ENCODE results near the gene GORAB.

The GORAB gene

GRCh38 chr1:170538687-170539086, 6.7 kb downstream of the GORAB start:
- DNase-seq (ENCODE audit: low read depth), result no peak

- no peak for DNase-seq (ENCODE audit: low read depth)
These were observed 7.2 kb downstream of the GORAB start for GRCh38 chr1:170539154-170539553.

DNA sequence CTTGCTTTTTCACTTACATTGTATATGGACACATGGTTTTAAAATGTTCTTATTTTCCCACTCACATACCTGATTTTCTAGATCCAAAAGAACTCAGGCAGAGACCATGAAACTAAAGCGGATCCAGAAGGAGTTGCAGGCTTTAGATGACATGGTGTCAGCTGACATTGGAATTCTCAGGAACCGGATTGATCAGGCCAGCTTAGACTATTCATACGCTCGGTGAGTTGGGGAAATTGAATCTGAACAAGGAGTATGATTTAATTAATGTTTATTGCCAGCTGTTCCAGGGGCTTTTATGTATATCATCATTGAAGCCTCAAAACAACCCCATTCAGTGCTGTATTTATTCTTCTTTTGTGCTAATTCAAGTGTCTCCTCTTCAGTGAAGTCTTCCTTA, 12.7 kb downstream of the GORAB start:
- no peak for DNase-seq (ENCODE audit: low read depth)

GRCh38 chr1:170545476-170545875, 13.5 kb downstream of the GORAB start:
- DNase-seq (ENCODE audit: low read depth), result no peak

- DNase-seq (ENCODE audit: low read depth), result no peak
These were observed 15.3 kb downstream of the GORAB start for GRCh38 chr1:170547255-170547654.

DNA sequence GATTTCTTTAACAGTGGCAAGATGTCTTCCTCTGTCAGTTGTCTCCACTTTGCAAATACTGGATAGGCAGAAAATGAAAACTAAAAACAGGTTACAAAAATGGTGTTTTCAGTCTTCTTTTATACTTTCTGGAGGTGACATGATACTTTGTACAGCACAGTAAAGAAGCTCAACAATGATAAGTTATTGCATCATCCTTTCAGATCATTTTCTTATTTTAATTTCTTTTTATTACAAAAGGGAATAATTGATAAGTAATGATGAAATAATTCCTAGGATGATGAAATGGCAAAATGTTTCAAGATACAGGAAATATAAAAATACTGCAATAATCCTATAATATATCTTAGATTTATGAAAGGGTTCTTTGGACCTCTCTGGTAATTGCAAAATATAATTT, 16.5 kb downstream of the GORAB start:
- DNase-seq (ENCODE audit: low read depth), result no peak

- no peak for DNase-seq (ENCODE audit: low read depth)
These were observed 23.4 kb downstream of the GORAB start for GRCh38 chr1:170555370-170555769.

GRCh38 chr1:170556917-170557316, 25.0 kb downstream of the GORAB start:
- no peak for DNase-seq (ENCODE audit: low read depth)

DNA sequence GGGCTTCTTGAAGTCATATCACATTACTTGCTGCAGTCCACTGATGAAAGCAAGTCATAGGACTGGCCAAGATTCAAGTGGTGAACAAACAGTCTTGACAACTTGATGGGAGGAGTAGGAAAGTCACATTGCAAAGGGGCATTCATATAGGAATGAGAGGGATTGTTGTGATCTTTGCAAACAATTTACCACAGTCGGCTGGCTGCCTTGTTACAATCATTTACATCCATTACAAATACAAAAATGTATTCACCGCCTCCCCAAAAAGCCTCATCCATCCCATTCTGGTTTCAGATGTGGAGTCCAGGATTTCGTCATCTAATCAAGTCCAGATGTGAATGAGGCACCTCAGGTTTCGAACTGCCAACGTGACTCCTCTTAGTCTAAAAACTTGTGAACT, 26.8 kb downstream of the GORAB start:
- DNase-seq (ENCODE audit: low read depth), result no peak

- no peak for DNase-seq (ENCODE audit: low read depth)
These were observed 27.2 kb downstream of the GORAB start for GRCh38 chr1:170559166-170559565.

DNA sequence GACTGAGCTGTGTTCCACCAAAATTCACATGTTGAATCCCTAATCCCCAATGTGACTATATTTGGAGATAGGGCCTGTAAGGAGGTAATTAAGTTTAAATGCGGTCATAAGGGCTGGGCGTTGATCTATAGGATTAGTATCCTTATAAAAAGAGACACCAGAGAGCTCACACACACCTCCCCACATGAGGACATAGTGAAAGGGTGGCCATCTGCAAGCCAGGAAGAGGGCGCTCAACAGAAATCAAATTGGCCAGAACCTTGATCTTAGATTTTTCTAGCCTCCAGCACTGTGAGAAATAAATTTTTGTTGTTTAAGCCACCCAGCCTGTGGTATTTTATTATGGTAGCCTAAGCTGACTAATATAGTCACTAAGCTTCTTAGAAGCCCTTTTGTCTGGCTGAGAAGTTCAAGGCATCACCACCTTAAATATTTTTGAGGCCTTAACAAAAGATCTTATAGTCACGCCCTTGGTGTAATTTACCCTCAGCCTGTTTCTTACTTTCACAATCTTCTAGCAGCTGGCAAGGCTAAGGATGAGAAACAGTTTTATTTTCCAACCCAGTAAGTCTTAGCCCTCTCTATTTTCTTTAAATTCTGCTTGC, 28.8 kb downstream of the GORAB start:
- no peak for DNase-seq (ENCODE audit: low read depth)

DNA sequence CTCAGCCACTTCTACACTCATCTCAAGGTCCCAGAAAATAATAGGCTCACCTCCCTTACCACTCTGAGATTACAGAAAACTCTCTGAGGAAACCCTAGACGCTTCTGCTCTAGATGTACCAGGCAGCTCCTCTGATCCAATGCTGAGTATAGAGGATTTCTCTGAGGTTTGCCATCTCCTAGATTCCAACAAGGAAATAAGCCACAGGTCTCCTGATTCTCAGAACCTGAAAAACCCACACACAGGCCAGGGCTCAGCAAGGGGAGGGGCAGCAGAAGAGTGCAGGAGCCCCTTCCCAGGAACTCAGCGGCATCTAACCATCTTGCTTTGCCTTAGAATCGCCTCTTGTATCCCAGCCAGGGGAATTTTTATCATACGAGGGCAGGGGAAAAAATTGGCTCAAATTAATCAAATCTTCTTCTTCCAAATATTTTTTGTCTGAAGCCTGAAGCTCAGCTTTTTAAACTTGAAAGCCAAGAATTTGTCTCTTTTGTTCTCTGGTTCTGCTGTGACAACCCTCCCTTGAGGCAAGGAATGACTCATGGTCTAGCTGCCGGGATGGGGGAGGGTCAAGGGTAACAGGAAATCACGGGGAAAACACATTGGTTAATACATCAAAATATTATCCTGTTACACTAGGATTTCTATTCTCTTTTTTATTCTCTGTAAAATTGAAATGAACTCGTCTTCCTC, 30.8 kb downstream of the GORAB start:
- DNase-seq (ENCODE audit: low read depth), result no peak

- no peak for DNase-seq (ENCODE audit: low read depth)
These were observed 35.2 kb downstream of the GORAB start for GRCh38 chr1:170567214-170567613.

DNA sequence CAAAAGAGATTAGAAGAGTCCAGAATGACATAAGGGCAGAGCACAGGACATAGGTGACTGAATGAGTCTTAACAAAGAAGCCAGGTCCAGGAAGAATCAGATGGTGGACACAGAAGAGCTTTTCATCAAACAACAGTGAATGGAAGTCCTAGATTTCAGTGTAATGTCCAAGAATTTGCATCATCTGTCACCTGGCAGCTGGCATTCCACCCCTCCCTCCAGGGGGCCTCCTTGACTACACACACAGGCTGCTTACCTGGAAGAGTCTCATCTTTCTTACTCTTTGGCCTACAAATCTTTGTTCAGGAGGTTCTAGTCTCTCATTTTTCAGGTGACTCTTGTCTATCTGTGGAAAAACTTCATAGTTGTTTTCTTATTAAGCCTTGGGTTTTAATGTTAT, 36.2 kb downstream of the GORAB start:
- no peak for DNase-seq (ENCODE audit: low read depth)

GRCh38 chr1:170576980-170577379, 45.0 kb downstream of the GORAB start:
- DNase-seq (ENCODE audit: low read depth), result no peak

DNA sequence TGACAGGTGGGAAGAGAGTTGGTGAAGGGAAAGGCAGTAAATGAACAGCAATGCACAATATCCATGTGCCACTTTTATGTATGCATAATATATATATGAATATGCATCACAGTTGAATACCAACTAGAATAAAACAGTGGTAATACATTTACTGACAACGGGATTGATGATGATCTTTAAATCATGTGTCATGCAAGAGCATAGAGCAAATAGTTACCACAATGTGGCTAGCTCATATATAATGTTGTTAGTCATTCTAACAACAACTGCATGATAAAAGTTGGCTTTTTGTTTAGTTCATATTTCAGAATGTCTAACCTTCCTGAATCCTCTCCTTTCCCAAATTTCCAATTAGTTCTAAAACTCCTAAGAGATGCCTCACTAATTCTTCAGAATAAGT, 46.4 kb downstream of the GORAB start:
- DNase-seq (ENCODE audit: low read depth), result no peak

- no peak for DNase-seq (ENCODE audit: low read depth)
These were observed 48.9 kb downstream of the GORAB start for GRCh38 chr1:170580636-170581440.

GRCh38 chr1:170583186-170583585, 51.2 kb downstream of the GORAB start:
- DNase-seq (ENCODE audit: low read depth), result no peak

DNA sequence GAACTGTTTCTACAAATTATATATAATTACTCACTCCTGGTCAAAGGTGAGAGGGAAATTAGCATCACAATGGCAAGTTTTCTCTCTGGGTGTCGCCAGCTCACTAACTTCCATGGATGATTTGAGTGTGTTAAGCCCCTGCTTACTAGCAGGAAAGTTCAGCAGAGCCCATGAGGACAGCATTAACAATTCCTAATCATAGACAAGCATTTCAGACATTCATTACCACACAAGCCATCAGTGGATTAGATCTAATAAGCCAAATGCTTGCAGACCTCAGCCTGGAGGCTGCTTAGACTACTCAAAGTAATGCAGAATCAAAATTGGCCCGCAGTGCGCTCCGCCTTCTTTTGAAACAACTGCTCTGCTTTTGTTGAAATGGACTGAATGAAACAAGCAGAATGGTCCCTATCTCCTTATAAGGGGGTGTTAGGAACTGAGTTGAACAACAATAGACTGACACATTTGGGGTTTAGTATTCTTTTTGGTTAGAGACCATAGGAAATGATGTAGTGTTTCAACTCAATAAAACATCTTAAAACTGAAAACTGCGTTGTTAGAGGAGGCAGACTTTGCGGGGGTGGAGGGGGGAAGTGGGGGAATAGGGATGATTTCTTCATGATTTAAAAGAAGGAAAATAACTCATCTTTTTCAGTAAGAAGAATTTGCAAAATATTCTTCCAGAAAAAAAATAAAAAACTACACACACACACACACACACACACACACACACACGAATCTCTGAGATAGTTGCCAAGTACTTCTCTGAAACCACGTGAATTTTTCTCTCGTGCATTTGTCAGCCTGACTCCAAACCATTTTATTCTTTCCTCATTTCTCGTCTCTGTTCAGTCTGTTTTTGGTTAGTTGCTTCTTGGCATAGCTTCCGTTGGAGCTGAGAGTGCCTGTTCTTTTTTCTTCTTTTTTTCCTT, 54.6 kb downstream of the GORAB start:
- DNase-seq (ENCODE audit: low read depth), result no peak

- no peak for DNase-seq (ENCODE audit: low read depth)
These were observed 55.3 kb downstream of the GORAB start for GRCh38 chr1:170587253-170587593.

DNA sequence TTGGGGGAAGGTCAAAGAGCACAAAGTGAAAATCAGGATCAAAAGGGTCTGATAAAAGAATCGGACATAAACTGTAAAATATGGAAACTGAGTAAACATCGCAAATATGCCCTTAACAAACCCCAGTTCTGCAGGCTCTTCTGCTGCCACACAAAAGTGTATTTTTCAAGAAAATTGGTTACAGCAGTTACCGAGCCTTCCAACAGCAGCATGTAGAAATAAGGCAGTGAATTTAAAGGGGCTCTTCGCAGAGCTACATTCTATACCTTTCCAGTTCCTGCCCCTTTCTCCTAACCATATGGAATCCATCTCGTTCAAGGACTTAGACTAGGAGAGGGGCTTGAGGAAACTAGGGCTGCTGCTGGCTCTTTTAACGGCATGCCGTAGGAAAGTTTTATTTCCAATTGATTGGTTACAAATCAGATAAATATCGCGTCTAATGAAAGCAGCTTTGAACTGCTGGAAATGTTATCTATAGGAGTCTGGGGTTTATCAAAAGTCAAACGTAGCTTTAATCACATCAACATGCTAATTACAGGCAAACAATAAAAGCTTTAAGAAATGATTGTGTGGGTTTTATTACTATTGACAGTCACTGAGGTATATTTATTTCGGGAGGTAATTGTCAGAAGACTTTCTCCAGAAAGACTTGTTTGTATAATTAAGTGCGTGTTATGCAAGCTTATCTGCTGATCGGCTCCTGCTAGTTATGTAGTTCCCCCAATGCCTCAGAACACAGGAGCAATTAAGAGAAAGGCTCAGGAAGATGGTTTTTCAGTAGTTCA, 59.1 kb downstream of the GORAB start:
- DNase-seq (ENCODE audit: low read depth), result no peak

All from activated gamma-delta T cell treated with anti-CD3 and anti-CD28 coated beads, Interleukin-2, amount 50 U/mL, for 16 hours (primary cell).